GM21737 (cell line): Measurements from ENCODE around the gene KAZN.
"Not testable (repeated sequence)": the region's sequence is repeated elsewhere in the genome, so short reads cannot be mapped to it uniquely, and the experiment has no call there.

ENCODE experiments used
- ATAC-seq: cut with Tn5 transposase; IDR thresholded peaks from one replicate; pipeline ENCODE4 v1.9.1; 2021; ENCODE audit warnings: mild to moderate bottlenecking, moderate library complexity; ENCODE audit not compliant: unreplicated experiment

Gene KAZN

GRCh38 chr1:14962407-14962806, 363.9 kb downstream of the KAZN start:
- no peak for ATAC-seq

GRCh38 chr1:14963791-14964710, 365.6 kb downstream of the KAZN start:
- not testable (repeated sequence) for ATAC-seq

DNA sequence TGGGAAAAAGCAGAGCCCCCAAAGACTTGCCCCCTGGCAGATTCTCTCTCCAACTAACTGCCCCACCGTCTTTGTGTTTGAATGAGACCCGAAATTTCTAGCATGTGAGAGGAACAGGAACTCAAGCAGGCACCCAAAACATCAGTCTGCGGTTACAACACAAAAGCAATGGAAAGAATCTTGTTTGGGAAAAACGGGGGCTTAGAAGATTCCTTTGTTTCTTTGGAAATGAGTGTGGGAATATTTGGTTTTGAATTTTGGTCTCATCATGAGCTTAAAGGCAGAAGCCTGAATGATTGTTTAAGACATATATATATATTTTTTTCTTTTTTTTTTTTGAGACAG, 366.2 kb downstream of the KAZN start:
- ATAC-seq = no peak

DNA sequence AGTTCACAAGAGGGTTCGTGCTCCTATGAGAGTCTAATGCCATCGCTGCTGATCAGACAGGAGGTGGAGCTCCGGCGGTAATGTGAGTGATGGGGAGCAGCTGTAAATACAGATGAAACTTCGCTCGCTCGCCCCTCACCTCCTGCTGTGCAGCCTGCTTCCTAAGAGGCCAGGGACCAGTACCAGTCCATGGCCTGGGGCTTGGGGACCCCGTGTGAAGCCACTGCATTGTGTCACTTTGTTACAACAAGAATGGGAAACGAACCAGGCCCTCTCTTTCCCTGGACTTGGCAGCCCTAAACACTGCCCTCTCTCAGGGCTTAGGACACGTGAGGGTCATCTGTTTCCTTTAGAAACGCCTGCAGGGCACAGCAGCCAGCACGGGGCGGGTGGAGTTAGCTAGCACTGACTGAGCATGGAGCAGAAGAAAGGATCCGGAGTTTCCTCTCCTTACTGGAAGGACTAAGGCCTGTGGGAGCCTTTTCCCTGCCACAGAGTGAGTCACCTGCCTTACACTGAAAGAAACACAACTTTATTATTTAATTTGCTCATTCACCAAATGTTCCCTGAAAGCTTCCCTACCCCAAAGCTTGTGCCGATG, 369.9 kb downstream of the KAZN start:
- ATAC-seq = no peak

- ATAC-seq = no peak
Observed at GRCh38 chr1:14969006-14969405, 370.5 kb downstream of the KAZN start.

- ATAC-seq = no peak
Observed at GRCh38 chr1:14970115-14970798, 371.8 kb downstream of the KAZN start.

DNA sequence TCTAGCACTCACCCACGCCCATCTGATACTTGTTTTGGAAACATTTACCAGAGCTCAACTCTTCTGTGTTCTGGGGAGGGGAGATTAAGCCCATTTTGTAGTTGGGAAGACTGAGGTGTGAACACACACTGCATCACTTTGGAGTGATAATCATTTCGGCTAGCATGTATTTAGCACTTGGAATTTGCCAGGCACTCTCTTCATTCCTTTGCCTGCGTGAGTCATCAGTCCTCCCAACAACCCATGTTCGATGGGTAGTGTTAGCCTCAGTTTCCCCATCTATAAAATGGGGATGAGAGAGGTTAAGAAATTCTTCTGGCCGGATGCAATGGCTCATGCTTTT, 372.3 kb downstream of the KAZN start:
- ATAC-seq = no peak

DNA sequence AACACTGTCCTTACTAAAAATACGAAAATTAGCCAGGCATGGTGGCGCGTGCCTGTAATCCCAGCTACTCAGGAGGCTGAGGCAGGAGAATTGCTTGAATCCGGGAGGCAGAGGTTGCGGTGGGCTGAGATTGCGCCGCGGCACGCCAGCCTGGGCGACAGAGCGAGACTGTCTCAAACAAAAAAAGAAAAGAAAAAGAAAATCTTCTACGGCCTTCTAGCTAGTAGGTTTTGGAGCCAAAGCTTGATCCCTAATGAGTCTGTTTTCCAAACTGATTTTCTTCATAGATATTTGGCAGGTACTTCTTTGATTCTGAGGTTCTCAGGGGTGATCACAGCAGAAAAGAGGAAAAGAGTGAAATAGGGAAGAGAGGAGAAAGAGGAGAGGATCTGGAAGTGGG, 372.7 kb downstream of the KAZN start:
- ATAC-seq = no peak

DNA sequence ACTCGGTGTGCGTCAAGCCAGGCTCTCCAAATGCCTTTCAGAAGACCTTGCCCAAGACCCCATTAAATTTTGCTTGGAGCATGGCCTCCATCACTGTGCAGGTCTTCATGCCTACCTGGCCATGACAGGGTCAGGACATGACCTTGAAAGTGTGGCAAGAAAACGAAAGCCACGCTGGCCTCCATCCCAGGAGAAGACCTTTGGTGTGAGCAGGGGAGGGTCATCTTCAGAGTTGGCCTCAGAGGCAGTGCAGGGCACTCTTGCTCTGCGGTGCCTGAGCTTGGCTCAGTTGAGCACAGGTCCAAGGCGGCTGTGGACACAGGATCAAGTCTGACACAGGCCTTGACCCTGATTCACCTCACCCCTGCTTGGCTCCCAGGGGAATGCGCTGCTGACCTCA, 373.6 kb downstream of the KAZN start:
- ATAC-seq = no peak

DNA sequence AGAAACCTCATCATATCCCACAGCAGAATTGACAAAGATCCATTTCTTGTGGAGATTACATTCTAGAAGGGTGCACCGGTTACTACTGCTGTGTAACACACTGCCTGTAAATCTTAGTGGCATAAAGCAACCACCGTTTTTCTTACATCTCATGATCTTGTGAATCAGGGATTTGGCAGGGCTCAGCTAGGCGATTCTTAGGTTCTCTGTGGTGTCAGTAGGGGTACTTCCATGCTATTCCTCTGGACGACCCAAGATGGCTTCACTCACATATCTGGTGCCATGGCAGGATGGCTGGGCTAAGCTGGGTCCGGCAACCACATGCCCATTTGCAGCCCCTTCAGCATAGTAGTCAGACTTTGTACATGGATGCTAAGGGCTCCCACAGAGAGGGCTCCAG, 375.3 kb downstream of the KAZN start:
- no peak for ATAC-seq

- no peak for ATAC-seq
Observed at GRCh38 chr1:14974361-14974760, 375.9 kb downstream of the KAZN start.

GRCh38 chr1:14975119-14975518, 376.6 kb downstream of the KAZN start:
- ATAC-seq = no peak

GRCh38 chr1:14976256-14976655, 377.8 kb downstream of the KAZN start:
- ATAC-seq = no peak

GRCh38 chr1:14977338-14977931, 378.9 kb downstream of the KAZN start:
- no peak for ATAC-seq

- no peak for ATAC-seq
Observed at GRCh38 chr1:14980621-14981218, 382.2 kb downstream of the KAZN start.

DNA sequence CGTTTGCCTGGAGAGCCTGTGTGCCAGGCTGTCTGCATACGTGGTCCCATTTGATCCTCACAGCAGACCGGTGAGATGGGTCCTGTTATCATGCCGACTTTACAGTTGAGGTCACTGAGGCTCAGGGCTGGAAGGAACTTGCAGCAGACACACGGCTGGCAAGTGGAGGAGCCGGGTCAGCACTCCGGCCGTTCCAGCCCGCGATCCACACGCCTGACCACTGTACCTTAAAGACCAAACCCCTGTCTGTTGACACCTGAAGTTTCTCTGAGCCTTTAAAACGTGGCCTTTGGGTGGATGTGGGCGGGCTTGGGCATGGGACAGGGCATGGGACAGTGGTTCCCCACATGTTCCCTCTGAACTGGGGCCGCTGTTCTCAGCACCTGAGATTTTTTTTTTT, 383.5 kb downstream of the KAZN start:
- ATAC-seq = no peak

- no peak for ATAC-seq
Observed at GRCh38 chr1:14983277-14983676, 384.8 kb downstream of the KAZN start.

DNA sequence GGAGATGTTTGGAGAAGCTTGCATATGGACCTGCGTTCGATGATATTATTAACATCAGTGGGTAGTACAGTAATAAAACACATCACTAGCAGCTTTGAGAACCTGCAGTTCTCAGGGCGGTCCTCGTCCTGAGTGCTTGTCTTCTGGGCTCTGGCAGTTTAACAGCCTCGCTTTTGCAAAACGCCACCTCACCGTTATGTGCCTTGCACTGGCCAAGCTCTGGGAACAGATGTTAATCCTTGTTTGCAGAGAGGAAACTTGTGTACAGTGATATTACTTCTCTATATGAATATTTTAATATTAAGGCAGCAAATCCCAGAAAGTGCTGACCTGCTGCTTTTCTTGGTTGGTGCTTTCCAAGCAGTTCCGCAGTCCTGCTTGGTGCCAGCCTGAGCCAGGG, 387.7 kb downstream of the KAZN start:
- ATAC-seq = no peak

DNA sequence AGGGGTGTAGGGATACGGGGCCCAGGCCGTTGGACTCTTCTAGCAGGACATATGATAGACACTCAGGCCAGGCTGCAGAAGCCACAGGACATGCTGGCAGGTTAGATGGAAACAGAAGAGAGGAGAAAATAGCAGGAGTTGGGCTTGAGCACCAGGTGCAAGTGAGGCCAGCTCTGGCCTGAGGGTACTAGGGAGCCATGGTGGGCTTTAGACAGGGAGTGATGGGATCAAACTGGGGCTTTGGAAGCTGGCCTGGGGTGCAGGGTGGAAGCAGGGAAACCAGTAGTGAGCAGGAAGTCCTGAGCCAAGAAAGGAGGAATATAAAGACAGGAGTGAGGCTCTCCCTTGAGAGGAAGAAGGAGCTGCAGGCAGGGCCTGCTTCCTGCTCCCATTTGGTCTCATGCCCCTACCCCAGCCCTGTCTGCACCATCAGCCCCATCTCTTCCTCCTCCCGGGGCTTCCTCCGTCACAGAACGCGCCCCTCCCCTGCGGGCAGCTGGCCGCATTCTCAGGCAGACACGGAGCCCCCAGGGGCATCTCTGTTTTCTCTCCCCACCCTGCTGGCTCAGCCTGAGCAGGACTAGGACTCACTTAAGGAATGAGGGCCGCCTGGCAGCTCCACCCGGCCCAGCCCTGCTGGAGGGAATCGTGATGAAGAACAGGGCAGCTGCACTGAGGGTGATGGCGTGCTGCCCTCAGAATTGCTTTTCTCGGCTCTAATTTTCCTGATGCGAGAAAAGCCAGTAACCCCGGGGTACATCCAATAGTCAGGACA, 389.5 kb downstream of the KAZN start:
- no peak for ATAC-seq

DNA sequence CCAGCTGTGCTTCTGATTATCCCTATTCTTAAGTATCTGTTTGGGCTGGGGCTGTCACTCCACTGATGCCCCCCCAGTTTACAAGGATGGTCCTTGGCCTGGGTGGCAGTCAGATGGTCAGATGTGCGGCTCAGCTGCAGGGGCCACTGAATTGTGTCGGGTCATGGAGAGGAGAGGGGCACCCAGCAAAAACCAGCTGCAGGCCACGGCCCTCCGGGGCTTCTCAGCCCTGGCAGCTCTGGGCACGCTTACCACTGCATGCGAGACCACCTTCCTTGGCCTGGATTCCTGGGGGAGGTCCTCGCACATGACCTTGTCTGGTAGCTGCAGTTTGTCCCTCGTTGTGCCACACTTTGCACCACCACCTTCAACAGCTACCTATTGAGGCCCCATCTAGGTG, 390.2 kb downstream of the KAZN start:
- no peak for ATAC-seq
